GM18858 (cell line): ENCODE data around the gene NSF.
"Not testable (repeated sequence)": the region's sequence is repeated elsewhere in the genome, so short reads cannot be mapped to it uniquely, and the experiment has no call there.

Source experiments
- ATAC-seq: cut with Tn5 transposase; IDR thresholded peaks from one replicate; pipeline ENCODE4 v1.9.1; 2021; ENCODE audit not compliant: unreplicated experiment

The NSF gene

GRCh38 chr17:46773221-46773605, 182.7 kb downstream of the NSF start:
- ATAC-seq, result no peak

DNA sequence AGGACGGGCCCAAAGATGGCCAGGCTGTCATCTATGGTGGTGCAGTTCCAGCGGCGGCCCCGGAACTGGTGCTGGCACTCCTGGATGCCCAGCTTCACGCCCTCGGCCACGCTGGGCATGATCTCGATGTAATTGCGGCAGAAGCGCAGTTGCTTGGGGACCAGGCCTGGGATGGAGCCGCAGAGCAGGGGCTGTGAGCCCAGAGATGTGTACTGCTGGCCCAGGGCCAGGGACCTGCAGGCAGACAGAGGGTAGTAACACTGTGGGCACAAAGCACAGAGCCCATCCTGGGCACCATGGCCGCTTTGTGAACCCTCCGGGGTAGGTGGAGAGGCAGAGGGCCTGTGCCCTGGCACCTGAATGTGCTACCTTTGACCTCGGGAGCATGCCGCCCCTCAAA, 183.2 kb downstream of the NSF start:
- no peak for ATAC-seq

GRCh38 chr17:46774108-46774737, 183.8 kb downstream of the NSF start:
- ATAC-seq, result no peak

GRCh38 chr17:46776298-46777005, 186.0 kb downstream of the NSF start:
- no peak for ATAC-seq

- no peak for ATAC-seq
These were observed 187.8 kb downstream of the NSF start for GRCh38 chr17:46777943-46778915.

- ATAC-seq, result no peak
These were observed 189.5 kb downstream of the NSF start for GRCh38 chr17:46780003-46780373.

DNA sequence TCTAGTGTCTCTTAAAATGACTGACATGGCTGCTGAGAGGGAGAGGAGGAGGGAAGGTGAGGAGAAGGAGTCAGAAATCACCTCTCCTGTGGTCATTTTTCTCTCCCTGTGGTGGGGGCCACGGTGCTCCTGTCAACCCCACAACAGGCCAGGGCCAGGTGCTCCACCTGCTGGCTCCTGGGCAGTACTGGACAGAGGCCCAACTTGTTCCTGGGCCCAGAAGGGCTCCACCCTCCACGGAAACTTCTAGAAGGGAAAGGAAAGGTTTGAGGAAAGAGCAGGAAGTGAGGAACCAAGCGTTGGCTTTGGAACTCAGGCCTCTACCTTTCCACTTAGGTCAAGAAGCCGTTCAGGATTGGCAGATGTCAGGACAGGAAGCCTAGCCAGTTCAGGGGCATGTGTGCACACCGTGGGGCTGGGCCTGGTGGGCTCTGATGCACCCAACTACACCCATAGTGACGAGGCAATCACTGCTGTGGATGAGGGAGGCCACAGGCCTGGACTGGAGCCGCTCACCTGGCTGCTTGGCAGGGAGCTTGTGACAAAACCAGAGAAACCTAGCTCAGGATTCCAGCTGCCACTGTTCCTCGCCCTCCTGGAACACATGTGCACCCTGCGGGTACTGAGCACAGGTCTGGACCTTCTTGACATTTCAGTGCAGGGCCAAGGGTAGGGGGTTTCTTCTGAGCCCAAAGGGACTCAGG, 191.9 kb downstream of the NSF start:
- no peak for ATAC-seq

GRCh38 chr17:46783031-46783593, 192.6 kb downstream of the NSF start:
- no peak for ATAC-seq

GRCh38 chr17:46785696-46786095, 195.2 kb downstream of the NSF start:
- ATAC-seq, result no peak

DNA sequence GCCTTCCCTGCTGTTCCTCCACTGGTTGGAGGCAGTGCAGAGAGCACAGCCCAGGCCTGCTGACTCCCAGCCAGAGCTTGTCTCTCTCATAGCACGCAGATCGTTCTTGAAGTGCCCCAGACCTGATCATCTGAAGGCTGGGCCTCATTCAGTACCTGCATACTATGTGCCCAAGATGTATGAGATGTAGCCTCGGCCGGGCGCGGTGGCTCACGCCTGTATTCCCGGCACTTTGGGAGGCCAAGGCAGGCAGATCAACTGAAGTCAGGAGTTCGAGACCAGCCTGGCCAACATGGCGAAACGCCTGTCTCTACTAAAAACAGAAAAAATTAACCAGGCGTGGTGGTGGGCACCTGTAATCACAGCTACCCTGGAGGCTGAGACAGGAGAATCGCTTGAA, 197.0 kb downstream of the NSF start:
- no peak for ATAC-seq

DNA sequence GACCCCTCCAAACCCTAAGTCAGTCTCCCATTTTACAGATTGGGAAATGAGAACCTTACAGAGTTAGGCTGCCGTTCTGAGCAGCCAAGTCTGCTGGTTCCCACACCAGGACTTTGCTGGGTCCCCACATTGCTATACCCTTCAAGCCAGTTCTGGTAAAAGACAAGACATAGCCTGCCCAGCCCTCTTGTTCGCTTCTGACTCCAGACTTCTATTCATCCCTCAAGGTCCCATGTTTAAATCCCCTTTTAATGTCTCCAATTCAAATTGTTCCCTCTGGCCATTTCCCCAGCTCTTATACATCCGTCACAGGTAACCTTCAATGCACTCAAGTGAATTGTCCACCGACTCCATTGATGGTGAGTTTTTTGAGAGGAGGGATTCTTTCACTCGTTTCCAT, 197.8 kb downstream of the NSF start:
- ATAC-seq, result no peak

GRCh38 chr17:46788796-46789195, 198.3 kb downstream of the NSF start:
- no peak for ATAC-seq

DNA sequence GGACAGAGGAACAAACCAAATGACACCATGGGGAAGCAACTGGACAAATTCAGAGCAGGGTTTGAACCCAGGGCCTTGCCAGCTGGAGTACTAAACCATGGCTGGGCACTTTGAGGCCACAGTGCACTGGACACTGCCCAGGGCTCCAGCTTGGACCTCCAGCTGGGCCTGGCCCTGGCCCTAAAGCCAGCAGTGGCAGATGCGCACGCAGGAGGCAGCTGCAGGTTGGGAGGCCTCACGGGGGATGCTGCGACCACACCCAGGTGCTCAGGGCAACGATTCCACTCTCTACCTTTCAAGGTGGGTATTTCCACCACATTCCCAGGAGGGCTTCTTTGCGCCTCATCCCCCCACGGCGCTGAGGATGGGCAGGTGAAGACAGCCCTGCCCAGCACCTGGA, 199.1 kb downstream of the NSF start:
- no peak for ATAC-seq

GRCh38 chr17:46790216-46790615, 199.7 kb downstream of the NSF start:
- no peak for ATAC-seq

- ATAC-seq, result no peak
These were observed 201.1 kb downstream of the NSF start for GRCh38 chr17:46791531-46791930.

DNA sequence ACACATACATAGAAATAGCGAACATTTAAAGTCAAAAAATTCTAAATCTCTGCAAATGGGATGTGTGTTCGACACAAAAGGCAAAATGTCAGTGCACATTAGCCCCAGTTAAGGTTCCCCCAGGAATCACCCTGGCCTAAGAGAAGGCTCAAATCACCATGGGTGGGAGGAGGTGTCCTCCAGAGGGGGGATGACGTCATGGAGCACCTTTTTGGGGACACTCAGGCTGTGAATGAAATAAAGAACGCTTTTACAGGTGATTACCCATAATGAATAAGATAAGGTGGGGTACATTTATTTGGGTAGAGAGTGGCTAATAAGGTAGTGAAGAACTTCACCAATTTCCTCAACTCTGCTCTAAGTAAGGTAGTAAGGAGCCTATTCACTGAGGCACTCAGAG, 201.6 kb downstream of the NSF start:
- no peak for ATAC-seq

DNA sequence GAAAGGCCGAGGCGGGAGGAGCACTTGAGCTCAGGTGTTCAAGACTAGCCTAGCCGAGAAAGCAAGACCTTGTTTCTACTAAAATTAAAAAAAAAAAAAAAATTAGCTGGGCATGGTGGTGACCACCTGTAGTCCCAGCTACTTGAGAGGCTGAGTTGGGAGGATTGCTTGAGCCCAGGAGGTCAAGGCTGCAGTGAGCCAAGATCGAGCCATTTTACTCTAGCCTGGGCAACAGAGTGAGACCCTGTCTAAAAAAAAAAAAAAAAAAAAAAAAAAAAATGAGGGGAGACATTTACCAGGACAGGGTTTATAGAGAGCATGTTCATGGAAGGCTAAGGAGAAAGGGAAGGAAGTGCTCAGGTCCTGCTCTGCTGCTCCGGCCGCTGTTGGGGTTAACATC, 202.6 kb downstream of the NSF start:
- not testable (repeated sequence) for ATAC-seq

GRCh38 chr17:46793541-46793940, 203.1 kb downstream of the NSF start:
- ATAC-seq, result no peak

DNA sequence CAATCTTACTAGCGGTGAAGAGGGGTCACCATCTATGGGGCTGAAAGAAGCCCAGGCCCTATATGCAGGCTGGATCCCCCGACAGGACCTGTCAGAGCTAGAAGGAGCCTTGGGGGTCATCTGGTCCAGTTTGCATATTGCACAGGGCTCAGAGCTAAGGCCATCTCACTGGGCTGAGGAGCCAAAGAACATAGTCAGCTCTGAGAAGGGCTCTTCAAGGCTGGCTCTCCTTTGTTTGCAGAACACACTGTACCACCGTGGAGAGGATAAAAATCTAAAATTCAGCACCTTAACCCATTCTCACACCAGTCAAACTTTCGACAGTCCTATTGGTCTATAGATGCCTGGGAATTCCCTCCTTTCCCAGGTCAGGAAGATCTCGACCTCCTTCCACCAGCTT, 203.8 kb downstream of the NSF start:
- ATAC-seq, result no peak

DNA sequence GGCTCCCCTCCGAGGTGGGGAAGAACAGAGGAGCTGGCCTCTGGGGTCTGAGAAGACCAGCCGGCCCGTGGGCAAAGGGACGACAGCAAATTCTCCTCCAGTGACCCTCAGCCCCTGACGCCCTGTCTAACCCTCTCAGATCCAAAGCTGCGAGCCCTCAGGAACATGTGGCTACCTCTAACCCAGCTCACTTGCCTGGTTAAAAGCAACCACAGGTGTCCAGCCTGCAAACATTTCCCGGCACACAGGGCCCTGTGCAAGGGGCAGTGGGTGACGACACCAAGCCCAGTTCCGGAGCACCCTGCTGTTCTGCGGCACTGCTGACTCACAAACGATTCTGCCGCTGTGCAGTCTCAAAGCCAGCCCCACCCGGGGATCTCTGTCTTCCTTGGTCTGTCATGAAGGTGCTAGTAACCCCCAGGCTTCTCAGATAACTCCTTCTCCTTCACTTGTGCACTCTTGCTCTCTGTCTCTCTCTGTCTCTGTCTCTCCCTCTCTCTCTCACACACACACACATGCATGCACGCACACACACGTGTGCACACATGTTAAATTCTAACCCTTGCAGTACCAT, 205.0 kb downstream of the NSF start:
- ATAC-seq, result no peak

DNA sequence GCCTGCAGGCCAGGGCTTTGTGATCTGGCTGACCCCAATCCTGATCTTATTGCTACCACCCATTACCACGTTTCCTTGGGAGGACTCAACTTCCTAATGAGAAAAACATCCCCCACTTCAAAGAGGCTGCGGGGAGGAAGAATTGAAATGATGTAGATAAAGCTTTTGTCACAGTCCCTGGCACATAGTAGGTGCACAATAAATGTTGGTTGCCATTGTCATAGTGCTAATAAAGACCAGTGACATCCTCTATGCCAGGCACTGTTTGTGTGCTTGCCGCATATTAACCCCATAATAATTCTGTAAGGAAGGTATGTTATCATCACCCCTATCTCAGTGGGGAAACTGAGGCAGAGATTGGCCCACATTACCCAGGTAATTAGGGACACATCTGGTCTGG, 205.6 kb downstream of the NSF start:
- ATAC-seq, result no peak
